ENCODE results near the gene LPIN1. TPM values are rescaled to one million over a fixed set of nuclear protein-coding genes. Genes with fewer than 3 reads are reported as not detected.
"Not testable (repeated sequence)": the region's sequence is repeated elsewhere in the genome, so short reads cannot be mapped to it uniquely, and the experiment has no call there.

Gene LPIN1
- total RNA-seq, 2 donors from 2014 or later: 38.7 to 69.1 TPM

GRCh38 chr2:11814979-11815510 lies 68.6 kb downstream of the LPIN1 start:
- ATAC-seq: no peak
- intact Hi-C loops (cut with DNase I): no loop called here
- DNase-seq: no peak

DNA sequence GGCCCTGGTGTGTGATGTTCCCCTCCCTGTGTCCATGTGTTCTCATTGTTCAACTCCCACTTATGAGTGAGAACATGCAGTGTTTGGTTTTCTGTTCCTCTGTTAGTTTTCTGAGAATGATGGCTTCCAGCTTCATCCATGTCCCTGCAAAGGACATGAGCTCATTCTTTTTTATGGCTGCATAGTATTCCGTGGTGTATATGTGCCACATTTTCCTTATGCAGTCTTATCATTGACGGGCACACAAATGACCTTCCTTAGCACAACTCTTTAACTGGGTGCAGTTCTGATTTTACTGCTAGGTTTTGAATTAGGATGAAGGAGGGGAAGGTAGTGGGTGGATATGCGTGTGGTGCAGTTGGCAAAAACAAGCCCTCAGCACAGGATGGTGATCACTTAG lies 70.5 kb downstream of the LPIN1 start:
- intact Hi-C loops (cut with DNase I); DNase-seq; ATAC-seq: not testable (repeated sequence)

- no peak for ATAC-seq
- no peak for DNase-seq
- intact Hi-C loops (cut with DNase I): no loop called here
Observed at GRCh38 chr2:11819235-11819729, 72.8 kb downstream of the LPIN1 start.

GRCh38 chr2:11820650-11821049 lies 74.2 kb downstream of the LPIN1 start:
- intact Hi-C loops (cut with DNase I): loop anchor here in 1 of 2 donors (10.0 kb wide), 1 partner anchor 1184 kb away; no protein-coding TSS in a partner anchor

DNA sequence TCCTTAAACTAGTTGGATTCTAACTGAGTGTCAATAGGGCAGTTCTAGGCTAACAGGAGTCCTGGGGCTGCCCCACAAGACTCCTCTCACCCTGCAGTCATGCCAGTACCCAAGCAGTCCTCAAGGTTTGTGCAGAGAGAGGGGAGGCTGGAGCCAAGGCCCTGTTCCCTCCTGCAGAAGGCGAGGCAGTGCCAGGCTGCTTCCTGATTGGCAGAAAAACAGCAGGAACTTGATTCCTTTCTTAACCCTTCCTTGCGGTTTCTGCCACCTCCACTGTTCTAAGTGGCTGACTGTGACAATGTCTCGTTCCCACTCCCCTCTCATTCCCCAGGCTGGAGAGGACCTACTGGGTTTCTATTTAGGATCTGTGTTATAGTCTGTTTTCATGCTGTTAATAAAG lies 75.3 kb downstream of the LPIN1 start:
- intact Hi-C loops (cut with DNase I): loop anchor here in 1 of 2 donors (10.0 kb wide), 1 partner anchor 1183 kb away; no protein-coding TSS in a partner anchor
- ATAC-seq (no peak), DNase-seq (no peak)

More at GRCh38 chr2:11820650-11821049, 74.2 kb downstream of the LPIN1 start:
- DNase-seq: no peak
- no peak for ATAC-seq

DNA sequence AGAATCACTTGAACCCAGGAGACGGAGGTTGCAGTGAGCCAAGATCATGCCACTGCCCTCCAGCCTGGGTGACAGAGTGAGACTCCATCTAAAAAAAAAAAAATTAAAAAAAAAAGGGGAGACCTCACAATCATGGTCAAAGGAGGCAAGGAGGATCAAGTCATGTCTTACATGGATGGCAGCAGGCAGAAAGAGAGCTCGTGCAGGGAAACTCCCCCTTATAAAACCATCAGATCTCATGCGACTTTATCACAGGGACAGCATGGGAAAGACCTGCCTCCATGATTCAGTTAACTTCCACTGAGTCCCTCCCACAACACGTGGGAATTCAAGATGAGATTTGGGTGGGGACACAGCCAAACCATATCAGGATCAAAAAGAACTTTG lies 75.9 kb downstream of the LPIN1 start:
- ATAC-seq, DNase-seq: not testable (repeated sequence)
- intact Hi-C loops (cut with DNase I): loop anchor here in 1 of 2 donors (10.0 kb wide), 1 partner anchor 1182 kb away; no protein-coding TSS in a partner anchor

DNA sequence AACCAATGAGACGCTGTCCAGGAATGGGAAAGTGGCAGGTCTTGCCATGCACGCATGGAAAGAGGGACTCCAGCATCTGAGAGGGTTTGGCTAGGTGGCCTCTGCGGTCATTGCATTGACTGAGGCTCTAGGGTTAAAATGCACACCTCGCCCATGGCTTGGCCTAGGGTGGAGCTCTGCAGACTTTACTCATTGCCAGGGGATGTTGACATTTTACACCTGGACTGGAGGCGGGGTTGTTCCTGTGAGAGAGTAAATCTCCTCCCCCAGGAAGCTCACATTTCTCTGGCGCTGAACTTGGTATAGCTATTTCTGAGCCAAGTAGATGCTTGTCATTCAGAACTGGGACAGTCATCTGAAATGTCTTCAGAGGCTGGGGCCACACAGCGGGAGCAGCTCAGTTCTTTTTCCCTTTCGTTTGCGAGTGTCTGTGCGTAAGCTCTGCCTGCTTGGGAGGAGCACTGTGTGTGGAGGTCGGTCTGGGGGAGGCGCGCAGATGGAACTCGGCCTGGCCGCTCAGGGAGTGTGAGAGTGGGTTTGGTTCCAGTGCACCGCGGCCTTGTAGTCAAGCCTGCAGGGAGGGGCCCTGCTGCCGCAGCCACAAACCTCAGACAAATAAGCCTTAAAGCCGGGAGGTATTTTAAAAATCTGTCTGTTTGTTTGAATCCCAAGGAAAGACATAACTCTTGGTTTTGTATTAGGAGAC lies 76.5 kb downstream of the LPIN1 start:
- DNase-seq: no peak
- intact Hi-C loops (cut with DNase I): loop anchor here in 1 of 2 donors (10.0 kb wide), 1 partner anchor 1182 kb away; no protein-coding TSS in a partner anchor

DNA sequence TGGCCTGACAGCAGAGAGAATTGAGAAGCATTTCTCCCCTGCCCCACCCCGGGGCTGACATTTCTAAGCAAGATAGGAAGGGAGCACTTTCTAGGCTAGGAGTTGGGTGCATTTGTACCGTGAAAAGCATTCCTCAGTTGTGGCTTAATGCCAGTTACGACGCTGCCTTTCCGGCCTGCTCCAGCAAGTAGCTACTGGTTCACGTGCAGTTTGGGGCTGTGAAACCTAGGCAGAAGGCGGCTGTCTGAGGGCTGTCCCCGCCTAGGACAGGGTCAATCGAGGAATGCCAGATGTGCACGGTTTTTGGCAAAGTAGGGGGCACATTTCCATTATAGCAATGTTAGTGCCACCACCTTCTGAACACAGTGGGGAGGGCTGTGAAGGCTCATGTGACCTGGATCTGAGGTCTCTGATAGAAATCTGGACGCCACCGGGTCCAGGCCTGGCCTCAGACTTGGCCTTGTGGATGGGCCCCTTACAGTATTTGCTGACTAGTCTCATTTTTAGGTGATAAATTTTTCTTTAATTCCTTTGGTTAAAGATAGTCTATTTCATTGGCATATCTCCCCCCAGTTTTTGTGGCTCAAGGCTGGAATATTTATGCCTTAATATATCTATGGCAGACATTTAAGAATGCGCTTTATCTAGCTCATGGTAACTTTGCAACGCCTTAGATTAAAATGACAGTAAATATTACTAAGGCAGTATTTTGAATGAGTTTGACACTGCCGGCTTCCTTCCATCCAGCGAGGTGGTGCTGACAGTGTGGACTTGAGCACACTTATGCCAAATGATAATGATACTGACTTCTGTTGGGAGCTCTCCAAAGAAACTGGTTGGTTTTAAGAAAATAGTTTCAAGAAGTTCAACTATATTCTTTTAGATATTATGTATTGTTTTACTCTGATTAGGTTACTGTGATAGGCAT lies 78.7 kb downstream of the LPIN1 start:
- ATAC-seq: peak; percentile 38 to 50
- no peak for DNase-seq
- intact Hi-C loops (cut with DNase I): loop anchor here in 1 of 2 donors (10.0 kb wide), 1 partner anchor 1180 kb away; no protein-coding TSS in a partner anchor

More for the DNA sequence above, 76.5 kb downstream of the LPIN1 start:
- peak in 1 of 2 donors; percentile 41 for ATAC-seq

DNA sequence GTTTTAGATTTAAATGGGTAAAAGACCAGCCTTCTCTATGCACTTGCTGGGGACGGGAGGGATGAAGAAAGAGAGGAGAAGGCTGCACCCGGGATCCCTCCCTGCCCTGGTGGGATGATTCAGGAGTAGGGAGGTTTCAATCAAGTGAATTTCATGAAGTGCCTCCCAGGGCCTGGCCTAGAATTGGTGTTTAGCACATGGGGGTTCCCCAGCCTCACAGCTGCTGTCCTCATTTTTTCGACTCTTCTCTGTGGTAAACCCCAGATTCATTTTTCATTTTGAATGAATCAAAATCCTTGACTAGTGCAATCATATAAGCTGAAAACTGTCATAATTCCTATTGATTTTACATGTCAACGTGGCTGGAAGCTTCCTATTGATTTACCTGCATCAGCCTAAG lies 81.1 kb downstream of the LPIN1 start:
- DNase-seq (no peak), ATAC-seq (no peak)
- intact Hi-C loops (cut with DNase I): loop anchor here in 1 of 2 donors (10.0 kb wide), 1 partner anchor 1177 kb away; no protein-coding TSS in a partner anchor

DNA sequence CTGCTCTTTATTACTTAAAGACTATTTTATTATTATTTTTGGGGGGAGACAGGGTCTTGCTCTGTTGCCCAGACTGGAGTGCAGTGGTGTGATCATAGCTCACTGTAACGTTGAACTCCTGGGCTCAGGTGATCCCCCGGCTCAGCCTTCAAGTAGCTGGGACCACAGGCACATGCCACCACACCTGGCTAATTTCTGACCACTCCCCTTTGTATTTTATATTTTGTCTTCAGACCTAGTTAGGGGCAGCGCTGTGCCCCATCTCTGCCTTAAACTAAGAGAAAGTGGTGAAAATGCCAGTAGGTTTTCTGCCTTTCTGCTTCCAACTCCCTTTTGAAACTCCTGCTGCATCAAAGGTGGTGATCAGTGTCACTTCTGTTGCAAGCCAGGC lies 82.5 kb downstream of the LPIN1 start:
- ATAC-seq (no peak), DNase-seq (no peak)
- intact Hi-C loops (cut with DNase I): loop anchor here (2.0 to 10.0 kb wide), 2 partner anchors 1176 to 1178 kb away; no protein-coding TSS in a partner anchor

- DNase-seq (peak; percentile 77), ATAC-seq (peak; percentile 24 to 54)
- intact Hi-C loops (cut with DNase I): loop anchor here (2.0 to 10.0 kb wide), 2 partner anchors 1175 to 1177 kb away; no protein-coding TSS in a partner anchor
Observed at GRCh38 chr2:11829324-11829946, 83.0 kb downstream of the LPIN1 start.

- intact Hi-C loops (cut with DNase I): loop anchor here (2.0 to 10.0 kb wide), 3 partner anchors 887 to 1177 kb away; partner anchors contain the start of gene TRIB2 (in 1 of the 2)
- DNase-seq: peak; percentile 61
- peak; percentile 77 to 85 for ATAC-seq
Observed at GRCh38 chr2:11829947-11830707, 83.7 kb downstream of the LPIN1 start.

DNA sequence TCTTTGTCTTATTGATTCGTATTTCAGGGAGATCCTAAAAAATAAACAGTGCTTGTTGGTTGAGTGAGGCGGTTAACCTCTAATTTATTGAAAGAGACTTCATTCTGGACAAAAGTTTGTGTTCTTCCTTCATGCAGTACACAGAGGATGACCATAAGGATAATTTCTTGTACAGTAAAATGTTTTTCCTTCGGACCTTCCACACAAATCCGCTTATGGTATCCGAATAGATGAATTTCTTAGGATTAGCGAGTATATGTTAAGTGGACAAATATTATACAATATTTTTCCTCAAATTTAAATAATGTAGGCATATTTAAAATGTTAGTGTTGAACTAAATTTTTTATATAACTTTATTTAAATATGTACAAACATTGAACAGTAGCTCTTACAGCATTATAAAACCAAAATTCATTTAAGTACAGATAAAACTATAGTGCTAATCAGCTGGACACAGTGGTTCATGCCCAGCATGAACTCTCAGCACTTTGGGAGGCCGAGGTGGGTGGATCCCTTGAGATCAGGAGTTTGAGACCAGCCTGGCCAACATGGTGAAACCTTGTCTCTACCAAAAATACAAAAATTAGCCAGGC lies 84.4 kb downstream of the LPIN1 start:
- intact Hi-C loops (cut with DNase I): loop anchor here in 1 of 2 donors (5.0 kb wide), 1 partner anchor 886 kb away; the partner anchor contains the start of gene TRIB2
- DNase-seq (no peak), ATAC-seq (no peak)

DNA sequence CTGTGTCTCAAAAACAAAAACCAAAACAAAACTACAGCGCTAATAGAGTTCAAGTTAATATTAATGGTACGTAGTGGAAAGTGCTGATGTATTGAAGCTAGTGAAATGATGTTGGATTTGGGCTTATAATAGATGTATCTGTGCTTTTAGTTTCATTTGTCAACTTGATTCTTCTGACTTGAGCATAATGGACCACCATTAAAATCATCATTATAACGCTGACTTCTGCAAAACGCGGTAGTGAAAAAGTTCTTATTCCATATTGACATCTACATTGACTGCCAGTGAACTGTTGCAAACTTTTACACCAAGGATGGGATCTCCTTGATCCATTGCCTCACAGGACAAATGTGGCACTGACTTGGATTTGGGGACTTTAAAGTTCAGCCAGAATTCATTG lies 85.0 kb downstream of the LPIN1 start:
- DNase-seq: no peak
- intact Hi-C loops (cut with DNase I): loop anchor here in 1 of 2 donors (5.0 kb wide), 1 partner anchor 886 kb away; the partner anchor contains the start of gene TRIB2
- no peak for ATAC-seq

DNA sequence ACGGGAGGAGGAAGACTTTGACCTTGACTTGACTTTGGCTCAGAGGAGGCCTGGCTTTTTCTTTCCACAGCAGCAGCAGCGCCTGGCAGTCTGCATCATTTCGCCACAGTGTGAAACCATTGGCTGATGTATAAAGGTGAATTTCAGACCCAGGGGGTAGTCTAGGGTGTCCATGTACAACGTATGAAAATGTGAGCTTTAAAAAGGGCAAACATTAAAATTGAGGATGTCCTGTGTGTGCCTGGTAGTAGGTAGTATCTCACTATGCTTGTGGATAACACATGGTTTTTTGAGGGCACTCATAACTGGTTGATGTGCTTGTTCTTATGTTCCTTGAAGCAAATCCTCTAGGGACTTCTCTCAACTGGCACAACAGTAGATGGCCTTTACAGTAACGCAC lies 86.1 kb downstream of the LPIN1 start:
- ATAC-seq: no peak
- DNase-seq: no peak
- intact Hi-C loops (cut with DNase I): loop anchor here in 1 of 2 donors (5.0 kb wide), 1 partner anchor 885 kb away; the partner anchor contains the start of gene TRIB2

- ATAC-seq (no peak), DNase-seq (no peak)
- intact Hi-C loops (cut with DNase I): loop anchor here in 1 of 2 donors (5.0 kb wide), 1 partner anchor 884 kb away; the partner anchor contains the start of gene TRIB2
Observed at GRCh38 chr2:11833601-11834000, 87.2 kb downstream of the LPIN1 start.

- ATAC-seq: no peak
- intact Hi-C loops (cut with DNase I): no loop called here
Observed at GRCh38 chr2:11835403-11835802, 89.0 kb downstream of the LPIN1 start.

More at GRCh38 chr2:11835403-11835802, 89.0 kb downstream of the LPIN1 start:
- DNase-seq: no peak

Measured in left cardiac atrium (tissue), 4 donors.